GDM1 (cell line): ENCODE measurements around the gene MEGF9.
"Not testable (repeated sequence)": the region's sequence is repeated elsewhere in the genome, so short reads cannot be mapped to it uniquely, and the experiment has no call there.

Experiments
- DNase-seq: peaks from one replicate; lab custom pipeline; 2025; lab: John Stamatoyannopoulos, UW

MEGF9 gene

GRCh38 chr9:120655005-120655622, 59.2 kb downstream of the MEGF9 start:
- DNase-seq, result no peak

- DNase-seq, result no peak
These were observed 60.0 kb downstream of the MEGF9 start for GRCh38 chr9:120654272-120654671.

DNA sequence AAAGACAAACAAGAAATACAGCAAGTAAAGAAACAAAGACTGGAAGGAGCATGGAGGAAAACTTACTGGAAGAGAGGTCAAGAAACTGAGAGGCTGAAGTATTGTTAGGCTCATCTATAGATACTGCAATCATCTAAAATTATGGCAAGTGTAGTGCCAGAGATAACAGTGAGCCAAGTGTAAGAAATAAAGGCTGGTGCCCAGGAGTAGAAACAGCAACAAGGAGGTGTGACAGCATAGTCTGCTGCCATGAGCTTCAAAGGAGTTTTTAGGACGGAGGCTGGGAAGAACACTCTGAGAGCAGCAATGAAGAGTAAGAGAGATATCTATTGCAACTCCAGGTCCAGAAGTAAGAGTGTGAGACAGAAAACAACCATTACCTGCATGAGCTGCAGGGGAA, 60.5 kb downstream of the MEGF9 start:
- no peak for DNase-seq

DNA sequence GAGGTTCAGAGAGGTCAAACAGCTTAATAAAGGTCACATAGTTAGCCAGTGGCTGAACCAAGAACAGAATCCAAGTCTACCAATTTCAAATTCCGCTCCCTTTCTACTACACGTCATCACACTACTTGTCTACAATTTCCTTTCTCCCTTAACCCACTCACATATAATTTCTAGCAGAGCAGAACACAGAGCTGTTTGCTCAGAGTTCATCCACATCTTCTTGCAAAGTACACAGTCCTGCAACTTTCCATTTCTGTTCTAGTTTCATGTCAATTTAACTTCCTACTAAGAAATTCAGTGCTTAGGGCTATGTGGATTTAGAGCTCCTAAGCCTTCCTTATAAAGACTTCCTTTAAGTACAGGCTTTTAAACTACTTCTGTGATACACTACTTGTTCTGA, 61.3 kb downstream of the MEGF9 start:
- DNase-seq, result no peak

DNA sequence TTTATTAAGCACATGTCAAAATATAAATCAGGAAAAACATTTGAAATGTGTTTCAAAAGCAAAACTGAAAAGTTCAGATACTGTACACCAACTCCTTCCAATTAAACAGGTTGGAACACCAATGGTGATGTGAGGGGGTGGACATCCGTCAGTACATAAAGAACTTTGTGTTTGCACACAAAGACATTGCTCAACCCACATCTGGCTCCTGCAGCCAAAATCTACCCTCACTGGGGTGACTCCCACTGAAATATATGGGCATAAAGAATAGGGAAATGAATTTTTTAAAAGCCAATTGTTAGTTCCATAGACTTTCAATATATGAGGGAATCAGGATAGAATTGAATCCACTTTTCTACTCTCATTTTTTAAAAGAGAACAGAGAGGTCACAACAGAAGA, 63.9 kb downstream of the MEGF9 start:
- no peak for DNase-seq

DNA sequence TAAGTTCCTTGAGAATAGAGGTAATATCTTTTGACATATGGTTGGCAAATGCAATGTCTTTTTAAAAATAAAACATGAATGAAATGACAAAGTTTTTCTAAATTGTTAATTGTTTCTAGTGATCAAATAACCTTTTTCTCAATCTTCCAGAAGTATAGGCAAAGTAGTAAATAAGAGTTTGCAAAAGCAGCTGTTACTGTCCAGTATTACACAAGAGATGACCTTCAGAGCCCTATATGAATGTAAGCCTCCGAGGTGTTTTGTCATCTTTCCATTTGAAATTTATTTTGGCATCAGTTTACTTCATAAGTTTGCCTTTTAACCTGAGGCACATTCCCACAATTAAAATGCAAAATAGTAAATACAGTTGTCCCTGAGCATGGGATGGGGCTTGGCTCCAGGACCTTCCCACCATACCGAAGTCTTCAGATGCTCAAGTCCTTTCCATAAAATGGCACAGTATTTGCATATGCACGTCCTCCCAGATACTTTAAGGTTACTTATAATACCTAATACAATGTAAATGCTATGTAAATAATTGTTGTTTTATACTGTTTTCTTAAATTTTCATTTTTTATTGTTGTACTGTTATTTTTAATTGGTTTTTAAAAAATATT, 65.6 kb downstream of the MEGF9 start:
- DNase-seq, result no peak

GRCh38 chr9:120646948-120647347, 67.3 kb downstream of the MEGF9 start:
- no peak for DNase-seq

GRCh38 chr9:120645760-120646159, 68.5 kb downstream of the MEGF9 start:
- no peak for DNase-seq

DNA sequence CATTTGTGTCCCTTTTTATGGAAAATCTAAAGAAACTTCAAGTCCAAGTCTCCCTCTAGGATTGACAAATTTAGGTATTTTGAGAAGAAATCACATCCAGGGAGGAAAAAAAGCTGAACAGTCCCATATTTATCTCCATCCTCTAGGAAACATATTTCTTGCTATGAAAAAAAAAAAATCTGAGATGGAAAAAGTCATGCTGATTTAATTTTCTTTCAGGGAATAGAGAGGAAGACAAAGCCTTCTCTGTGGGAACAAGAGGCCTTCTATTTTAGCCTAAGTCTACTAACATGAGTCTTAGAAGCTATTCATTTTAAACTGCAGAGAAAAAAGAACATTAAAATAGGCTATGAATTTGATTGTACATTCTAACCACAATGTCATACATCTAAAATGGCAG, 71.2 kb downstream of the MEGF9 start:
- no peak for DNase-seq

- no peak for DNase-seq
These were observed 72.0 kb downstream of the MEGF9 start for GRCh38 chr9:120642129-120642770.

GRCh38 chr9:120640874-120641273, 73.4 kb downstream of the MEGF9 start:
- DNase-seq, result not testable (repeated sequence)

DNA sequence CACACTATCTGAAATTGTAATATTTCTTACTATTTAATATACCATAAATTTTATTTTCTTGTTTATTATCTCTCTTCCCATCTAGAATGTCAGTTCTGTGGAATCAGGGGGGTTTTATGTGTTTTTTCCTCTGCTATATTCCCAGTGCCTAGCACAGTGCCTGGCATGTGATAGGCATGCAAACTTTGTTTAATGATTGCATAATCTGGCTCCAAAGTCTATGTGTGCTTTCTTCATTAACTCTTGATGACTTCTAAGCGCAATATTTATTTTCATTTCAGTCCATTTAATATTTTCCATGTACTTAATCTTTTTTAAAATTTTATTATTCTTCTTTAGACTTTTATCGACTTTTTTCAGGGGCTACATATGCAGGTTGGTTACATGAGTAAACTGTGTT, 73.9 kb downstream of the MEGF9 start:
- no peak for DNase-seq

DNA sequence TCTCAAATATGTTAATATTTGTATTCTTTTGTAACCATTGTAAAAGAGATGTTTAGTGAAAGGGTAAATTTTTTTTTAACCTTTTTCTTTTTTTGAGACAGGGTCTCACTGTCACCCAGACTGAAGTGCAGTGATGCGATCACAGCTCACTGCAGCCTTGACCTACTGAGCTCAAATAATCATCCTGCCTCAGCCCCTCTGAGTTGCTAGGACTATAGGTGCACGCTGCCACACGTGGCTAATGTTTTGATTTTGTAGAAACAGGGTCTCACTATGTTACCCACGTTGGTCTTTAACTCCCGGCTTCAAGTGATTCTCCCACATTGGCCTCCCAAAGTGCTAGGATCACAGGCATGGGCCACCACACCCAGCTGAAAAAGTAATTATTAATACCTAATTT, 76.4 kb downstream of the MEGF9 start:
- DNase-seq, result no peak

DNA sequence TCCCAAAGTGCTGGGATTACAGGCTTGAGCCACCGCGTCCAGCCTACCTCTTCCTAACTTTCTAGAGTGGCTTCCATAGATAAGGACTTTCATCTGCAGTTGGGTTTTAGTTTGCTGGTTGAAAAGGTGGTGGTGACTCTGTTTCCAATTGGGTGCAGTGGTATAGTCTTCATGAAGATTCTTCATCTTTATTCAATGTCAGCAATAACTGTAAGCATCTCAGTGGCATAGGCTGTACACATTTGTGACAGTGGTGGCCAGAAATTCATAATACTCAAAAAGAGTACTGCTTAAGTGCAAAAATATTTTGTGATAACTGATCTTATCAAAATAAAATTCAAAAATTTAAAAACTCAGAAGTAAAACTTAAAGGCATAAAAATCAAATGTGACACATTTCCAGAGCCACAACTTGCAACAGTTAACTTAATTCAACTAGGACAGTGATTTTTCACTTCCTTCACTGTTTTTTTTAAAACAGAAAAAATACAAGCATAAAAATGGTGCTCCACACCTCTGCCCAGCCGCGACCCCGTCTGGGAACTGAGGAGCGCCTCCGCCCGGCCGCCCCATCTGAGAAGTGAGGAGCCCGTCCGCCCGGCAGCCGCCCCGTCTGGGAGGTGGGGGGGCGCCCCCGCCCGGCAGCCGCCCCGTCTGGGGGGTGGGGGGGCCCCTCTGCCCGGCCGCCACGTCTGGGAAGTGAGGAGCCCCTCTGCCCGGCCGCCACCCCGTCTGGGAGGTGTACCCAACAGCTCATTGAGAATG, 77.9 kb downstream of the MEGF9 start:
- DNase-seq, result no peak

GRCh38 chr9:120635011-120635410, 79.3 kb downstream of the MEGF9 start:
- no peak for DNase-seq

- no peak for DNase-seq
These were observed 83.9 kb downstream of the MEGF9 start for GRCh38 chr9:120630333-120630732.

DNA sequence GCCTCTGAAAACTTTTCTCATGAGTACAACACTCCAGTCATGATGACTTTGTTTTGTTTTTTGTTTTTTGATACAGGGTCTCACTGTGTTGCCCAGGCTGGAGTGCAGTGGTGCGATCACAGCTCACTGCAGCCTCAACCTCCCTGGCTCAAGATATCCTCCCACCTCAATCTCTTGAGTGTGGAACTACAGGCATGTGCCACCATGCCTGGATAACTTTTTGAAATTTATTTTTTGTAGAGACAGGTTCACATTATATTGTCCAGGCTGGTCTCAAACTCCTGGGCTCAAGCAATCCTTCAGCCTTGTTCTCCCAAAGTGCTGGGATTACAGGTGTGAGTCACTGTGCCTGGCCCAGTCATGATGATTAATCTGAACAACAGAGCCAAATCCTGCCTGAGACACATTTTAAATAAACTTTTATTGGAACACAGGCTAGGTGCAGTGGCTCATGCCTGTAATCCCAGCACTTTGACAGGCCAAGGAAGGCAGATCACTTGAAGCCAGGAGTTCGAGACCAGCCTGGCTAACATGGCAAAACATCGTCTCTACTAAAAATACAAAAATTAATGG, 85.3 kb downstream of the MEGF9 start:
- not testable (repeated sequence) for DNase-seq

DNA sequence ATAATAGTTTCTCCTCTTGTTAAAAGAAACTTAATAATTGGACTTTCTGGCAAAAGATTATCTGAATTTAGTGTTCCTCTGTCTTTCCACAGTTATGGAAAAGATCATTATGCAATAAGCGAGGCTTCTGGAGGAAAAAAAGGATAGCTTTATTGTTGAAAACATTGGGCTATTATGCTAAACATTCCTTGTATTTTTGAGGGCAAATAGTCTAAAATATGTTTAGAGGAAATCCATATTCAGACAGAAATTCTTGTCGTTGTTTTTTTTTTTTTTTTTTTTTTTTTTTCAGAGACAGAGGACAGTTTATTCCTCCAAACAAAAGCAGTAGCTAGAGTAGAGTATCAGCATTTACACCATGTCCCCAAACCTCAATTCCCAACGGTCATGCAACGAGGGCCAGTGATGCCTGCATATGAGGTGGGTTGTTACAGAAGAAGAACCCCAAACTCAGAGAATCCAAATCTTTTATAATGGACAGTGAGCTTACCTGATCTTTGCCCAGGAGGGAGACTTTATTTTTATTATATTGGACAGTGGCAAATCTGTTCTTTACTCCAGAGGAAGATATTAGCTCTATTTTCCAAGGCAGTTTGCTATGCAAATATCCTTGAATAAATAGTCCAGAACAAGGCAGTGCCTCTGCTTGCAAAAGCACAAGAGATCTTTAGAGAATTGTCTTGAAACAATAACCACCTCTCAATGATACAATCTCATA, 85.9 kb downstream of the MEGF9 start:
- DNase-seq, result no peak

- DNase-seq, result no peak
These were observed 87.2 kb downstream of the MEGF9 start for GRCh38 chr9:120627073-120627472.

- no peak for DNase-seq
These were observed 87.8 kb downstream of the MEGF9 start for GRCh38 chr9:120626512-120626911.

DNA sequence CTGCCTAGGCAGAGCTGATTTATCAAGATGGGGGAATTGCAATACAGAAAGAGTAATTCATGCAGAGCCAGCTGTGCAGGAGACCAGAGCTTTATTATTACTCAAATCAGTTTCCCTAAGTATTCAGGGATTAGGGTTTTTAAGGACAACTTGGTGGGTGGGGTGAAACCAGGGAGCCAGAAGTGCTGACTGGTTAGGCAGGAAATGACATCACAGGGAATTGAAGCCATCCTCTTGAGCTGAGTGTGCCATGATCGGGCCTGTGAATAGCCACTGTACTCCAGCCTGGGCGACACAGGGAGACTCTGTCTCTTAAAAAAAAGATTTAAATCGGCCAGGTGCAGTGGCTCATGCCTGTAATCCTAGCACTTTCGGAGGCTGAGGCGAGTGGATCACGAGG, 89.0 kb downstream of the MEGF9 start:
- no peak for DNase-seq

DNA sequence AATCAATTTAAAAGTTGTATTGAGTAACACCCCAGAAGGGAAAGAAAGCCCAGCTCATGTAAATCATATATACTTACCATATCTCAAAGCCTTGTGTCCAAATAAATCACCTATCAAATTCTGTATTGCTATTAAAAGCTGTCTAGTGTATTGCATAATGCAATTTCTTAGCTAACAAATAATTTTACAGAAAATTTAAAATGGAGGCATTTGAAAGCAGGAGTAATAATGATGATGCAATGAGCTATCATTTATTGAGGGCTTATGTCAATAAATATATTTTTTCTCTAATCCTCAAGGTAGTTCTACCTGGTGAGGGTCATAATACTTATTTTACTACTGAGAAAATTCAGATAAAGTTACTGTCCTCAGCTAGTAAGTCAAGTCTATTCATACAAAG, 91.5 kb downstream of the MEGF9 start:
- no peak for DNase-seq
